ENCODE measurements around the gene TMEM186. TPM values are rescaled to one million over a fixed set of nuclear protein-coding genes. Genes with fewer than 3 reads are reported as not detected.

TMEM186 gene
- total and polyA plus RNA-seq, 2 experiments from 2014 or later, result 8.3 to 14.8 TPM

GRCh38 chr16:8774208-8774607 is 23.2 kb downstream of the TMEM186 start:
- Mint-ChIP-seq H3K36me3 (ENCODE audit: low read depth) (peaks cover 6% of the 10 kb centered on the region; the same call in 2 of the 3 replicates), H3K4me3 (no peak overlapping the region), H3K27ac (no peak overlapping the region), H3K27me3 (ENCODE audit: insufficient read depth, low read depth, poor library complexity) (no peaks in the 10 kb centered on the region), H3K4me1 (no peaks in the 10 kb centered on the region), H3K9me3 (no peaks in the 10 kb centered on the region)
- TF ChIP-seq ZNF331 (CRISPR knock-in tag; IDR thresholded peaks at IDR 0.05; ENCODE audit: low read depth) (no peak), ZNF462 (CRISPR knock-in tag; IDR thresholded peaks at IDR 0.05) (no peak), NANOG (IDR thresholded peaks at IDR 0.05; ENCODE audit: borderline replicate concordance) (no peak), STAT1 (IDR thresholded peaks at IDR 0.05; ENCODE audit: unreplicated experiment) (no peak), JUNB (IDR thresholded peaks at IDR 0.05; ENCODE audit: unreplicated experiment) (no peak), CTCF (conservative IDR thresholded peaks at IDR 0.05; ENCODE audit: low read depth in 2 of 2) (no peak), CREB1 (CRISPR knock-in tag; IDR thresholded peaks at IDR 0.05; ENCODE audit: low read depth) (no peak), EZH2phosphoT487 (IDR thresholded peaks at IDR 0.05; ENCODE audit: unreplicated experiment) (no peak), ETS1 (IDR thresholded peaks at IDR 0.05) (no peak), REST (IDR thresholded peaks at IDR 0.05; ENCODE audit: unreplicated experiment) (no peak), ZNF114 (CRISPR knock-in tag; IDR thresholded peaks at IDR 0.05) (no peak), POLR2AphosphoS5 (IDR thresholded peaks at IDR 0.05; ENCODE audit: low read depth) (no peak)
- H3K9me2 ChIP-seq (ENCODE audit: insufficient read depth), result no peaks in the 10 kb centered on the region
- H3K36me3 ChIP-seq (ENCODE audit: insufficient read depth), result no peaks in the 10 kb centered on the region
- H3F3A ChIP-seq (replicated peaks; ENCODE audit: low read depth), result no peaks in the 10 kb centered on the region
- no peaks in the 10 kb centered on the region for H3K27me3 ChIP-seq (ENCODE audit: insufficient read depth)
- no peaks in the 10 kb centered on the region for H3K79me2 ChIP-seq (replicated peaks; ENCODE audit: insufficient read depth)
- H3K4me1 ChIP-seq (ENCODE audit: insufficient read depth), result no peaks in the 10 kb centered on the region
- DNase-seq (ENCODE audit: low spot score), result no peak
- no peak overlapping the region for H2AFZ ChIP-seq
- H3K4me2 ChIP-seq, result no peak overlapping the region
- H3K4me3 ChIP-seq, result no peak overlapping the region
- H3K27ac ChIP-seq (ENCODE audit: low read depth), result no peak overlapping the region
- H4K20me1 ChIP-seq (replicated peaks; ENCODE audit: insufficient read depth), result no peaks in the 10 kb centered on the region
- no peak for ATAC-seq

Data from GM23338 (cell line).